ENCODE measurements around the gene MAGI1. TPM values are rescaled to one million over a fixed set of nuclear protein-coding genes. Genes with fewer than 3 reads are reported as not detected.

MAGI1 gene
- total RNA-seq, 1 donor from 2014 or later: 5.0 TPM

- no peak for TF ChIP-seq CTCF (IDR thresholded peaks at IDR 0.05; ENCODE audit: insufficient read depth, low read length, severe bottlenecking)
Observed at GRCh38 chr3:65669163-65669875, 369.4 kb downstream of the MAGI1 start.

GRCh38 chr3:65667963-65668362 is 370.8 kb downstream of the MAGI1 start:
- DNase-seq (ENCODE audit: low read depth) (no peak), FAIRE-seq (no peak)
- Histone ChIP-seq H3K4me3 (ENCODE audit: low read depth, low read length) (no peak overlapping the region), H3K36me3 (ENCODE audit: control insufficient read depth, insufficient read depth, low read length) (no peaks in the 10 kb centered on the region), H3K27me3 (ENCODE audit: control insufficient read depth, insufficient read depth, low read length) (no peaks in the 10 kb centered on the region)
- TF ChIP-seq CTCF (IDR thresholded peaks at IDR 0.05; ENCODE audit: insufficient read depth, low read length, severe bottlenecking): no peak

More at GRCh38 chr3:65669163-65669875, 369.4 kb downstream of the MAGI1 start:
- FAIRE-seq: no peak
- Histone ChIP-seq H3K36me3 (ENCODE audit: control insufficient read depth, insufficient read depth, low read length) (no peaks in the 10 kb centered on the region), H3K4me3 (ENCODE audit: low read depth, low read length) (no peak overlapping the region), H3K27me3 (ENCODE audit: control insufficient read depth, insufficient read depth, low read length) (no peaks in the 10 kb centered on the region)
- peak; percentile 70 for DNase-seq (ENCODE audit: low read depth)

GRCh38 chr3:65666448-65667091 is 372.1 kb downstream of the MAGI1 start:
- no peak for FAIRE-seq
- H3K4me3 ChIP-seq (ENCODE audit: low read depth, low read length): no peak overlapping the region
- DNase-seq (ENCODE audit: low read depth): peak; percentile 71
- no peaks in the 10 kb centered on the region for H3K36me3 ChIP-seq (ENCODE audit: control insufficient read depth, insufficient read depth, low read length)
- no peaks in the 10 kb centered on the region for H3K27me3 ChIP-seq (ENCODE audit: control insufficient read depth, insufficient read depth, low read length)
- TF ChIP-seq CTCF (IDR thresholded peaks at IDR 0.05; ENCODE audit: insufficient read depth, low read length, severe bottlenecking): no peak

- Histone ChIP-seq H3K4me3 (ENCODE audit: low read depth, low read length) (no peak overlapping the region), H3K36me3 (ENCODE audit: control insufficient read depth, insufficient read depth, low read length) (no peaks in the 10 kb centered on the region), H3K27me3 (ENCODE audit: control insufficient read depth, insufficient read depth, low read length) (no peaks in the 10 kb centered on the region)
- no peak for TF ChIP-seq CTCF (IDR thresholded peaks at IDR 0.05; ENCODE audit: insufficient read depth, low read length, severe bottlenecking)
- DNase-seq (ENCODE audit: low read depth) (peak; percentile 28), FAIRE-seq (no peak)
Observed at GRCh38 chr3:65665915-65666314, 372.8 kb downstream of the MAGI1 start.

GRCh38 chr3:65664931-65665330 is 373.8 kb downstream of the MAGI1 start:
- DNase-seq (ENCODE audit: low read depth) (peak; percentile 18), FAIRE-seq (no peak)
- Histone ChIP-seq H3K4me3 (ENCODE audit: low read depth, low read length) (no peak overlapping the region), H3K27me3 (ENCODE audit: control insufficient read depth, insufficient read depth, low read length) (no peaks in the 10 kb centered on the region), H3K36me3 (ENCODE audit: control insufficient read depth, insufficient read depth, low read length) (no peaks in the 10 kb centered on the region)
- no peak for TF ChIP-seq CTCF (IDR thresholded peaks at IDR 0.05; ENCODE audit: insufficient read depth, low read length, severe bottlenecking)

Measured in bronchial epithelial cell (primary cell).